ENCODE results near the gene CES2. TPM values are rescaled to one million over a fixed set of nuclear protein-coding genes. Genes with fewer than 3 reads are reported as not detected.

CES2 gene
- total and polyA plus RNA-seq, 4 donors: 22.9 to 50.2 (median 41.8) TPM

DNA sequence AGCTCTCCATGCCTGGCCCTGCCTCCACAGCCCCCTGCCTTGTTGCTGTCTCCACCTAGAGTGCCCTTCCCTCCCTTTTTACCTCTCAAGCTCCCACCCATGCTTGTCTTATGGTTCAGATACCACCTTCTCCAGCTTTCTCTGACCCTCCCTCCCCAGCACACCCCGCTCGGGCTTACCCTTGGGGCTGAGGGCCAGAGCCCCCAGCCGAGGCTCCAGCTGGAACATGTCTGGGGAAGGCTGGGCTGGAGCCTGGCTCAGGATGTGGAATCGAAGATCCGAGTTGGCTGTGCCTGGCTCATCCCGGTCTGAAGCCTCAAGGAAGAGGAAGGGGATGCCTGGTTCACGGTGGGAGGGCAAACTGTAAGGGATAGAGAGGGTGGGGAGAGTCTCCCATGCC, 20.3 kb upstream of the CES2 start:
- Histone ChIP-seq H3K4me1 (ENCODE audit: control insufficient read depth, insufficient read depth, low read length) (peaks cover 3% of the 10 kb centered on the region), H3K27ac (ENCODE audit: low read depth, low read length) (no peak overlapping the region), H3K36me3 (ENCODE audit: control insufficient read depth, insufficient read depth, low read length) (no peaks in the 10 kb centered on the region), H3K27me3 (ENCODE audit: control insufficient read depth, insufficient read depth, low read length) (peaks cover 7% of the 10 kb centered on the region), H3K4me3 (ENCODE audit: low read depth, low read length) (no peak overlapping the region), H3K9me3 (ENCODE audit: control insufficient read depth, insufficient read depth, low read length) (no peaks in the 10 kb centered on the region)
- 82% methylated on average over 3 of the region's 7 CpGs for WGBS (ENCODE audit: insufficient coverage)
- DNase-seq (ENCODE audit: low read depth in 4 of 6, low spot score in 6 of 6): no peak

DNA sequence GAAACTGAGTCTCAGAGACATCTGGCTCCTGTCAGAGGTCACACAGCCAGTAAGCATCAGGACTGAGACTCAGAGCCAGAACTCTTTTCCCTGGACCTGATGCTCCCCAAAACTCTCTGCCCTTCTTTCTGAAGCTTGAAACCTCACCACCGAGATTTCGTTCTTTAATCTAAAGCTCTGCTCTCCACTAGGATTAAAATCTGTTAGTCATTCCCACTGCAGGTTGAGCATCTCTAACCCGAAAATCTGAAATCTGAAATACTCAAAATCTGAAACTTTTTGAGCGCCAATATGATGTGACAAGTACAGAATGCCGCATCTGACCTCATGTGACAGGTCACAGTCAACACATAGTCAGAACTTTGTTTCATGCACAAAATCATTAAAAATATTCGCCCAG, 18.8 kb upstream of the CES2 start:
- Histone ChIP-seq H3K9me3 (ENCODE audit: control insufficient read depth, insufficient read depth, low read length) (no peaks in the 10 kb centered on the region), H3K27ac (ENCODE audit: low read depth, low read length) (no peak overlapping the region), H3K4me3 (ENCODE audit: low read depth, low read length) (no peak overlapping the region), H3K36me3 (ENCODE audit: control insufficient read depth, insufficient read depth, low read length) (peaks cover 1% of the 10 kb centered on the region), H3K27me3 (ENCODE audit: control insufficient read depth, insufficient read depth, low read length) (peaks cover 12% of the 10 kb centered on the region), H3K4me1 (ENCODE audit: control insufficient read depth, insufficient read depth, low read length) (peaks cover 5% of the 10 kb centered on the region)
- WGBS (ENCODE audit: insufficient coverage): 84% methylated on average over 6 of the region's 6 CpGs
- DNase-seq (ENCODE audit: low read depth in 4 of 6, low spot score in 6 of 6): no peak

DNA sequence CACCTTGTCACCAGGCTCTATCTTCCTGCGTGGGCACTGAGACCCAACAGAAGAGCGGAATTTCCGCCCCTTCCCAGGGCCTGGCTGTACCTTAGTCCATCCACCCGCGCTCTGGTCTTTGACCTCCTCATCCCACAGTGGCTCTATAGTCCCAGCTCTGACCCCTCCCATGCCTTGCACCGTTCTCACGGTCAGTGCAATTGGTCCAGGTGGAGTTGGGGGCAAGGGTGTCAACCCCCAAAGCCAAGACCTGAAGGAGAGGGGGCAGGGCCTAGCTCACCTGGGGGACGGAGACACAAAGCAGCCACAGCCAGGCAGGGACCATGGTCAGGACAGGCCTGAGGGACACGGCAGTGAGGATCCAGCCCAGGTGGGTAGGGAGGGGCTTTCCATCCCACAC, 17.6 kb upstream of the CES2 start:
- peaks cover 20% of the 10 kb centered on the region for H3K27me3 ChIP-seq (ENCODE audit: control insufficient read depth, insufficient read depth, low read length)

DNA sequence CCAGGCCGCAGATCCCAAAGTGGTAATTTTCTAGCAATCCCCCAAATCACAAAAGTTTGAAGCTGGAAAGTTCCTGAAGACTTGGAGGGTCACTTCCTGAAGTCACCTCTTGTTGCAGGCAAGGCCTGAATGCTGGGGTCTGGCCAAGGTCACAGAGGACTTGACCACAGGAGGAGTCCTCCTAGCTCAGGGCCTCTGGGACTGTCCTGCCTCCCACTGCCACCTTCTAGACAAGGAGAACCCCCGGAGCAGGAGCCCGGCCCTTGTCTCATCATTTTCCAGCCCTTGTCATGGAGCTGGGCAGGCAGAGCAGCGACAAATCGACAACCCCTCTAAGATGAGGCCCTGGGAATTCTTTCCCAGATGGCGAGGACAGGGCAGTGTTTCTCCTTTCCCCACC, 17.0 kb upstream of the CES2 start:
- WGBS (ENCODE audit: insufficient coverage): 88% methylated on average over 6 of the region's 6 CpGs
- peaks cover 11% of the 10 kb centered on the region for H3K4me1 ChIP-seq (ENCODE audit: control insufficient read depth, insufficient read depth, low read length)
- H3K9me3 ChIP-seq (ENCODE audit: control insufficient read depth, insufficient read depth, low read length): no peaks in the 10 kb centered on the region
- H3K4me3 ChIP-seq (ENCODE audit: low read depth, low read length): no peak overlapping the region
- no peak overlapping the region for H3K27ac ChIP-seq (ENCODE audit: low read depth, low read length)
- peaks cover 26% of the 10 kb centered on the region for H3K27me3 ChIP-seq (ENCODE audit: control insufficient read depth, insufficient read depth, low read length)
- peaks cover 7% of the 10 kb centered on the region for H3K36me3 ChIP-seq (ENCODE audit: control insufficient read depth, insufficient read depth, low read length)
- no peak for DNase-seq (ENCODE audit: low read depth in 4 of 6, low spot score in 6 of 6)

More for the DNA sequence above, 17.6 kb upstream of the CES2 start:
- Histone ChIP-seq H3K27ac (ENCODE audit: low read depth, low read length) (no peak overlapping the region), H3K36me3 (ENCODE audit: control insufficient read depth, insufficient read depth, low read length) (peaks cover 7% of the 10 kb centered on the region), H3K4me3 (ENCODE audit: low read depth, low read length) (no peak overlapping the region), H3K4me1 (ENCODE audit: control insufficient read depth, insufficient read depth, low read length) (peaks cover 5% of the 10 kb centered on the region), H3K9me3 (ENCODE audit: control insufficient read depth, insufficient read depth, low read length) (no peaks in the 10 kb centered on the region)
- DNase-seq (ENCODE audit: low read depth in 4 of 6, low spot score in 6 of 6): no peak
- WGBS (ENCODE audit: insufficient coverage): 85% methylated on average over 8 of the region's 9 CpGs

DNA sequence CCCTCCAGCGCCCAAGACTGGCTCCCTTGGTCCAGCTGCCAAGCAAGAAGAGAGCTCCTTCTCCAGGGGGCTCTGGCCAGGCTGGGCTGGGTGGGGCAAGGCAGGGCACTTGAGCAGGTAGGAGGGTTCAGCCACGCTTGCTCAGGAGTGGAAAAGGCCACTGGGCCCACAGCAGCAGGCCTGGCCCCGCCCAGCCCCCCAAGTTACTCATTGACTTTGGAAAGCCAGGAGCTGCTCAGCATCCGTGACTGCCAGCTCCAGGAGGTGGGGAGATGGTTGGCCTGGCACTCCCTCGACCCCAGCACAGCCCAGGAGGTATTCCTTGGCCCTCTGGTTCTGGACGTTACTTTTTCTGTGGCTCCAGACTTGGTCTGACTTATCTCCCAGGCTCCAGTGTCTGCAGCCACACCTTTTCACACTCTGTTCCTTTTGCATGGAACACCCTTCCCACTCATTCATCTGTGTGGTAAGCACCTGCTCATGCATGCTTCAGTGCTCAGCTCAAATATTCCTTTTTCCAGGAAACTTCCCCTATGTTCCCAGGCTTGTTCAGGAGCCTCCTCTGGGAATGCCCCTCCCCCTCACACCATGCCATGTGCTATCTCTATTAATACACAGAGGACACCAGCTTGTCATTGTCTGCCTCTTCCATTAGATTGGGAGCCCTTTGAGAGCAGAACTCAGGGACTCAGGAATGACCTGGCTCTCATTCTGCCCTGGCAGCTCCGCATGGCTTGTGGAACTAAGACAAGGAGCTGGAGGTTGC, 16.3 kb upstream of the CES2 start, which contains the start of gene CDH16:
Gene CDH16, minus strand, starts transcription at position 83 of the 766 bp plus-strand sequence. CDS start 820 bp downstream, outside the sequence.
- H3K4me1 ChIP-seq (ENCODE audit: control insufficient read depth, insufficient read depth, low read length): peaks cover 12% of the 10 kb centered on the region
- no peak within 1 kb of the TSS for H3K4me3 ChIP-seq (ENCODE audit: low read depth, low read length)
- WGBS (ENCODE audit: insufficient coverage): 71% methylated on average over 7 of the region's 7 CpGs
- peaks cover 7% of the 10 kb centered on the region for H3K36me3 ChIP-seq (ENCODE audit: control insufficient read depth, insufficient read depth, low read length)
- H3K27me3 ChIP-seq (ENCODE audit: control insufficient read depth, insufficient read depth, low read length): peaks cover 31% of the 10 kb centered on the region
- H3K9me3 ChIP-seq (ENCODE audit: control insufficient read depth, insufficient read depth, low read length): no peaks in the 10 kb centered on the region
- no peak for DNase-seq (ENCODE audit: low read depth in 4 of 6, low spot score in 6 of 6)
- H3K27ac ChIP-seq (ENCODE audit: low read depth, low read length): no peak within 1 kb of the TSS

DNA sequence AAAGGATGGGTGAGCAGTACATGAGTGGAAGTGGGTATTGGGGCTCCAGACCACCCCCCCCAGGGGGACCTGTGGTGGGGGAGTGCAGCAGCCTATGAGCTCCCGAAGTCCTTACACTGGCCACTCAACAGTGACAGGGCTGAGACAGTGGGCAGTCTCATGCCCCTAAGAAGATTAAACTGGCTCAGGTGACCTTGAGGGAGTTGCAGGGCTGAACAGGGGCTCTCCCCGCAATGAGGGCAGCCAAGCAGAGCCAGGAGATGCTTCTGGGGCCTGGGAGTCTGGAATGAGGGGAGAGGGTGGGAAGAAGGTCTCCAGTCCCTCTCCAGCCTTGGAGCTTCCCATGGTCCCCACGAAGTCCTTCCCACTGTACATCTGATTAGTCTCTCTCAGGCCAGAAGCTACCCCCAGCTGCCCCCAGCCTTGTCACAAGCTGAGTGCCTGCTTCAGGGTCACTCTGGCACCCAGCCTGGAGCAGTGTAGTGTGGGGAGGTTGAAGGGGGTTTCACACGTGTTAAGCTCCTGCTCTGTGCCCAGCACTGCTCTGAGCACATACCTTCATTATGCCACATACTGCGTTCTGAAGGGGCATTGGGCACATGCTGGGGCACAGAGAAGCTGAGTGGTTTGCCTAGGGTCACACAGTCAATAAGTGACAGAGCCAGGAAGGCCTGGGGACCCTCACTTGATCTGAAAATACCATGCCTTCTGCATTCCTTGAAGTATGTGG, 15.6 kb upstream of the CES2 start:
- H3K36me3 ChIP-seq (ENCODE audit: control insufficient read depth, insufficient read depth, low read length): peaks cover 7% of the 10 kb centered on the region
- H3K4me3 ChIP-seq (ENCODE audit: low read depth, low read length): no peak overlapping the region
- WGBS (ENCODE audit: insufficient coverage): 67% methylated on average over 2 of the region's 5 CpGs
- peaks cover 39% of the 10 kb centered on the region for H3K27me3 ChIP-seq (ENCODE audit: control insufficient read depth, insufficient read depth, low read length)
- peaks cover 17% of the 10 kb centered on the region for H3K4me1 ChIP-seq (ENCODE audit: control insufficient read depth, insufficient read depth, low read length)
- H3K27ac ChIP-seq (ENCODE audit: low read depth, low read length): no peak overlapping the region
- DNase-seq (ENCODE audit: low read depth in 4 of 6, low spot score in 6 of 6): no peak
- no peaks in the 10 kb centered on the region for H3K9me3 ChIP-seq (ENCODE audit: control insufficient read depth, insufficient read depth, low read length)

DNA sequence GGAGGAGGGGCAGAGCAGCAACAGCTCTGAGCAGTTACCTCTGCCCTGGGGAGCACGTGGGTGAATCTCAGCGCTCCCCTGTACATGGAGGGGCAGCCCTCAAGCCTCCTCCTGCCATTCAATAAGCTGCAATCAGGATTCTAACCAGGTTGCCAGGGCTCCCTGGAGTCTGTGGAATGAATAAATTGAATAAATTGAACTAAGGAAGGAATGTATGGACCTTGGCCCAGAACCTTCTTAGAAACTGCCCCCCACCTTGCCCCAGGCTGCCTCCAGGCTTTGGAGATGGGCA, 15.1 kb upstream of the CES2 start:
- no peak overlapping the region for H3K27ac ChIP-seq (ENCODE audit: low read depth, low read length)
- H3K4me1 ChIP-seq (ENCODE audit: control insufficient read depth, insufficient read depth, low read length): peaks cover 22% of the 10 kb centered on the region
- H3K4me3 ChIP-seq (ENCODE audit: low read depth, low read length): no peak overlapping the region
- WGBS (ENCODE audit: insufficient coverage): 25% methylated on average over 2 of the region's 2 CpGs
- DNase-seq (ENCODE audit: low read depth in 4 of 6, low spot score in 6 of 6): no peak
- no peaks in the 10 kb centered on the region for H3K9me3 ChIP-seq (ENCODE audit: control insufficient read depth, insufficient read depth, low read length)
- H3K36me3 ChIP-seq (ENCODE audit: control insufficient read depth, insufficient read depth, low read length): peaks cover 7% of the 10 kb centered on the region
- H3K27me3 ChIP-seq (ENCODE audit: control insufficient read depth, insufficient read depth, low read length): peaks cover 43% of the 10 kb centered on the region

DNA sequence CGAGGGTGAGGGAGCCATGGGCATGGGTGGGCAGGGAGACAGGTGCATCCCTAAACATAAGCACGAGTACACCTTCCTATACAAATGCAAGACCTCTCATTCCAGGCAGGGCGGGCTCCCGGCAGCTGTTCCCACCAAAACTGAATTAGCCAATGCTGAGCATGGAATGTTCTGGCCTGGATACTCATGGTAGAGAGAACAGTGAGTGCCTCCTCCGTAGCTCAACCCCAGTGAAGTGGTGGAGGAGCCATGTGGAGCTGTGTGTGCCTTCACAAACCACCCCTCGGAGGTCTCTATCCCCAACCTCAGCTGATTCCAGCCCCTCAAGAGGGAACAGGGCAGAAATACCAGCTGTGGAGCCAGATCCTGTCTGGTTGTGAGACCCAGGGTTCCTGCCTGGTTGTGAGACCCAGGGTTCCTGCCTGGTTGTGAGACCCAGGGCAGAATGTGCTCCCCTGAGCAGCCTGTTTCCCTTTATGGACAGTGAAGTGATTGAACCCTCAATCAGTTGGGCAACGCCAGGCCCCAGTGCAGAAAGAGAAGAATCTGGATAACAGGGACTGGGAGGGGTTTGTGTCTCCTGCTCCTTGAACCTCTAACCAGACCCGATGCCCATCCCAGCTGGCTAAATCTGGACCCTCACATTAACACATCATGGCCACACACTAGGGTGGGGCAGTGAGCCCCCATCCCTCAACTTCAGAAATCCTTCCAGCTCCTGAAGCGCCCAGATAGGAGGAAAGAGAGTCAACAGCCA, 14.2 kb upstream of the CES2 start:
- Histone ChIP-seq H3K27ac (ENCODE audit: low read depth, low read length) (no peak overlapping the region), H3K4me1 (ENCODE audit: control insufficient read depth, insufficient read depth, low read length) (peaks cover 30% of the 10 kb centered on the region), H3K9me3 (ENCODE audit: control insufficient read depth, insufficient read depth, low read length) (no peaks in the 10 kb centered on the region), H3K4me3 (ENCODE audit: low read depth, low read length) (no peak overlapping the region), H3K27me3 (ENCODE audit: control insufficient read depth, insufficient read depth, low read length) (peaks cover 51% of the 10 kb centered on the region), H3K36me3 (ENCODE audit: control insufficient read depth, insufficient read depth, low read length) (peaks cover 7% of the 10 kb centered on the region)
- DNase-seq (ENCODE audit: low read depth in 4 of 6, low spot score in 6 of 6): no peak
- 67% methylated on average over 3 of the region's 9 CpGs for WGBS (ENCODE audit: insufficient coverage)

DNA sequence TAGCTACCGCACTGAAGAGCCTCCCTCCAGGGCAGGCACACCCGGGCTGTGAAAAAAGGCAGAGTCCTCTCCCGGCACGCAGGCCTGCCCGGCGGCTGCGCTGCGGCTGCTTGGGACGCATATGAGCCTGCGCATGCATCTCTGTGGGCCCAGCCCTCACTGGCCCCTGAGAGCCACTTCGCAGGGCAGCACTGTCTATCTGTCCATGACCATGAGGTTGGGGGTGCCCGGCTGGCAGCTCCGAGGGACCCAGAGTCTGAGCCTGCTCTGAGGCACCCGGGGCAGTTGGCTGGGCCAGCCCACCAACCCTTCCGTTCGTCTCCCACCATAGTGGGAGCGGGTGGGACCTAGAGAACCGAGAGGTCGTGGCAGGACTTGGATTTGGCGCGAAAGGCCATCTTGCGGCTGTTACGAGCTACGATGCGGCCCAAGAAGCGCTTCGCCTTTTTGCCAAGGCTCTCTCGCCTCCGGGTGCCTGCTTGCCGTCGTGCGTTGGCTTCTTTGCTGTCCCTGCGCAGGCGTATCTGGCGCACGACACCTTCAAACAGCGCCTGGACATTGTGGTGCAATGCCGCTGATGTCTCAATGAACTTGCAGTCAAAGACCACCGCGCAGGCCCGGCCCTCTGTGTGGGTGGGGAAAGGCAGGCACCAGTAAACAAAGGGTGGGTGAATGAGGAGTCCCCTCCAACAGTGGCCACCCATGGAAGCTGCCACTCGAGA, 13.4 kb upstream of the CES2 start:
- WGBS (ENCODE audit: insufficient coverage): 69% methylated on average over 37 of the region's 42 CpGs
- H3K27ac ChIP-seq (ENCODE audit: low read depth, low read length): no peak overlapping the region
- DNase-seq (ENCODE audit: low read depth in 4 of 6, low spot score in 6 of 6): no peak
- H3K36me3 ChIP-seq (ENCODE audit: control insufficient read depth, insufficient read depth, low read length): peaks cover 7% of the 10 kb centered on the region
- no peaks in the 10 kb centered on the region for H3K9me3 ChIP-seq (ENCODE audit: control insufficient read depth, insufficient read depth, low read length)
- peaks cover 38% of the 10 kb centered on the region for H3K4me1 ChIP-seq (ENCODE audit: control insufficient read depth, insufficient read depth, low read length)
- H3K27me3 ChIP-seq (ENCODE audit: control insufficient read depth, insufficient read depth, low read length): peaks cover 53% of the 10 kb centered on the region
- H3K4me3 ChIP-seq (ENCODE audit: low read depth, low read length): no peak overlapping the region
